Vagina (tissue), 2 donors: ENCODE data around the gene USP6NL.

Experiments
- POLR2A ChIP-seq, 2 donors: fragments of 450-650 bp; IDR thresholded peaks; one replicate each; pipeline ENCODE4 v1.6.1; 2017; ENCODE audit warnings: antibody characterized with exemption in 2 of 2, mild to moderate bottlenecking in 2 of 2, moderate library complexity in 2 of 2
- POLR2AphosphoS5 ChIP-seq, 2 donors: sonication (generic); formaldehyde crosslinking; IDR thresholded peaks; one replicate each; pipeline ENCODE4 v1.9.0; 2017; ENCODE audit warnings: antibody characterized with exemption in 2 of 2, mild to moderate bottlenecking in 2 of 2, low read depth in 1 of 2; ENCODE audit not compliant: insufficient read depth in 1 of 2
- TF ChIP-seq, protein P1 (sequence below), 3 experiments: fragments of 450-650 bp in 2 of 3; fragments of 200-600 bp in 1 of 3; sonication (generic) in 1 of 3; IDR thresholded peaks; one replicate each; pipeline ENCODE4 v1.5.1; 2017 to 2019; ENCODE audit warnings: antibody characterized with exemption in 3 of 3, mild to moderate bottlenecking in 2 of 3, moderate library complexity in 2 of 3

DNA sequence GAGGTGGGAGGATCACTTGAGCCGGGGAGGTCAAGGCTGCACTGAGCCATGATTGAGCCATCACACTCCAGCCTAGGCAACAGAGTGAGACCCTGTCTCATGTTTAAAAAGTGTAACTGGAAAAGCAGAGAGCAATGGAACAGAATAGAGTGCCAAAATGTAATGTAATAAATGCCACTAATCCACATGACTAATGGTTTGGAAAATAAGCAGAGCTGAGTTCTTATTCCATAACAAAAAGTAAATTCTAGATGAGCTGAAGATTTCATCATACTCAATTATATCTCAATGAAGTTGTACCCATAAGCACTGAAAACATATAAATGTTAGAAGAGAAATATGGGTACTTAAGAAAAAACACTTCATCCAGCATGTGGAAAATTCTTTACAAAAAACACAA, 132.6 kb downstream of the USP6NL start:
- TF ChIP-seq, protein P1, sequence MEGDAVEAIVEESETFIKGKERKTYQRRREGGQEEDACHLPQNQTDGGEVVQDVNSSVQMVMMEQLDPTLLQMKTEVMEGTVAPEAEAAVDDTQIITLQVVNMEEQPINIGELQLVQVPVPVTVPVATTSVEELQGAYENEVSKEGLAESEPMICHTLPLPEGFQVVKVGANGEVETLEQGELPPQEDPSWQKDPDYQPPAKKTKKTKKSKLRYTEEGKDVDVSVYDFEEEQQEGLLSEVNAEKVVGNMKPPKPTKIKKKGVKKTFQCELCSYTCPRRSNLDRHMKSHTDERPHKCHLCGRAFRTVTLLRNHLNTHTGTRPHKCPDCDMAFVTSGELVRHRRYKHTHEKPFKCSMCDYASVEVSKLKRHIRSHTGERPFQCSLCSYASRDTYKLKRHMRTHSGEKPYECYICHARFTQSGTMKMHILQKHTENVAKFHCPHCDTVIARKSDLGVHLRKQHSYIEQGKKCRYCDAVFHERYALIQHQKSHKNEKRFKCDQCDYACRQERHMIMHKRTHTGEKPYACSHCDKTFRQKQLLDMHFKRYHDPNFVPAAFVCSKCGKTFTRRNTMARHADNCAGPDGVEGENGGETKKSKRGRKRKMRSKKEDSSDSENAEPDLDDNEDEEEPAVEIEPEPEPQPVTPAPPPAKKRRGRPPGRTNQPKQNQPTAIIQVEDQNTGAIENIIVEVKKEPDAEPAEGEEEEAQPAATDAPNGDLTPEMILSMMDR (IDR thresholded peaks at IDR 0.05): no peak
- no peak for TF ChIP-seq POLR2A (IDR thresholded peaks at IDR 0.05)
- no peak for TF ChIP-seq POLR2AphosphoS5 (IDR thresholded peaks at IDR 0.05; ENCODE audit: insufficient read depth in 1 of 2, low read depth in 1 of 2)
